A549 treated with CORT108297 at 1 μM for 4 hours (cell line): ENCODE data around the gene GXYLT1. TPM values are rescaled to one million over a fixed set of nuclear protein-coding genes. Genes with fewer than 3 reads are reported as not detected.

ENCODE experiments used
- total RNA-seq: library from RNA; stranded (reverse); fragments of 200-300 nt; extraction: Qiagen RNA extraction; gene quantifications from 5 replicates; pipeline ENCODE4 v1.2.3, GENCODE V29; 2022

Gene GXYLT1, protein sequence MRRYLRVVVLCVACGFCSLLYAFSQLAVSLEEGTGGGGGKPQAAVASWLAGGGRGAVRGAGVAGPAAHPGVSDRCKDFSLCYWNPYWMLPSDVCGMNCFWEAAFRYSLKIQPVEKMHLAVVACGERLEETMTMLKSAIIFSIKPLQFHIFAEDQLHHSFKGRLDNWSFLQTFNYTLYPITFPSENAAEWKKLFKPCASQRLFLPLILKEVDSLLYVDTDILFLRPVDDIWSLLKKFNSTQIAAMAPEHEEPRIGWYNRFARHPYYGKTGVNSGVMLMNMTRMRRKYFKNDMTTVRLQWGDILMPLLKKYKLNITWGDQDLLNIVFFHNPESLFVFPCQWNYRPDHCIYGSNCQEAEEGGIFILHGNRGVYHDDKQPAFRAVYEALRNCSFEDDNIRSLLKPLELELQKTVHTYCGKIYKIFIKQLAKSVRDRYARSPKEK
- total RNA-seq = 12.2 to 14.6 TPM (median 13.7 TPM) in 5 replicates

DNA sequence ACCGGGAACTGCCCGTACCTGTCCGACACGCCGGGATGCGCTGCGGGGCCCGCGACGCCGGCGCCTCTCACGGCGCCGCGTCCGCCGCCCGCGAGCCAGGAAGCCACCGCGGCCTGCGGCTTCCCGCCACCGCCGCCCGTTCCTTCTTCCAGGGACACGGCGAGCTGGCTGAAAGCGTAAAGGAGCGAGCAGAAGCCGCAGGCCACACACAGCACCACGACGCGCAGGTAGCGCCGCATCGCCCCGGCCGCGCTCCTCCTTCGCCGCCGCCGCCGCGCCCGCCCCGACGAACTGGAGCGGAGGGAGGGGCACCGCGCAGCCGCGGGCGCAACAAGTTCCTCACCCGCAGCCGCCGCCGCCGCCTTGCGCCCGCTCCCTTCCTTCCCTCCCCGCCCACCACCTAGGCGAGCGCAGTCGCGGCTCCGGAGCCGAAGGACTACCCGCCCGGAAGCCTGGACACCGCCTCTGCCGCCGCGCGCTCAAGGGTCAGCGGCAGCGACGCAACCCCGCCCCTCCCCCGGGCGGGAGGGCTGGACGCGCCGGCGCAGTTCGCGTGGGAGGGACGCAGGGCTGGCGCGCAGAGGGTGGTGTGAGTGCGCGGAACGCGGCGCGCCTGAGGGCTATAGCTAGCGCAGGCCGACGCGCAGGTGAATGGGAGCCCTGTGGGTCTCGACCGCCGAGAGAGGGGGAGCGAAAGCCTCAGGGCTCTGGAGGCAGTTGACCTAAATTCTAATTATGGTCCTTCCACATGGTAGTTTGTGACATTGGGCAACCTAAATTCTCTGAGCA lies at the start of gene GXYLT1:
Gene GXYLT1, minus strand, starts transcription at position 467 of the 789 bp plus-strand sequence. Its CDS starts 228 bp downstream, at position 239.

Other genes with a start within 250 kb of the GXYLT1 start
- gene YAF2, start 93.4 kb upstream of the GXYLT1 start, total RNA-seq = 20.3 to 25.9 TPM (median 23.2 TPM) in 5 replicates
- 55.9 to 67.6 TPM (median 59.1 TPM) in 5 replicates for gene ZCRB1, start 181.2 kb upstream of the GXYLT1 start, total RNA-seq
- gene PPHLN1, start 181.3 kb upstream of the GXYLT1 start, total RNA-seq = 48.7 to 72.5 TPM (median 52.4 TPM) in 5 replicates